NCI-H1417 treated with DMSO at 0.1 percent for 48 hours (cell line): Measurements from ENCODE around the gene RAB4B.
"Not testable (repeated sequence)": the region's sequence is repeated elsewhere in the genome, so short reads cannot be mapped to it uniquely, and the experiment has no call there.

ENCODE experiments used
- DNase-seq: peaks from one replicate; lab custom pipeline; 2025; lab: John Stamatoyannopoulos, UW

Gene RAB4B, protein sequence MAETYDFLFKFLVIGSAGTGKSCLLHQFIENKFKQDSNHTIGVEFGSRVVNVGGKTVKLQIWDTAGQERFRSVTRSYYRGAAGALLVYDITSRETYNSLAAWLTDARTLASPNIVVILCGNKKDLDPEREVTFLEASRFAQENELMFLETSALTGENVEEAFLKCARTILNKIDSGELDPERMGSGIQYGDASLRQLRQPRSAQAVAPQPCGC

DNA sequence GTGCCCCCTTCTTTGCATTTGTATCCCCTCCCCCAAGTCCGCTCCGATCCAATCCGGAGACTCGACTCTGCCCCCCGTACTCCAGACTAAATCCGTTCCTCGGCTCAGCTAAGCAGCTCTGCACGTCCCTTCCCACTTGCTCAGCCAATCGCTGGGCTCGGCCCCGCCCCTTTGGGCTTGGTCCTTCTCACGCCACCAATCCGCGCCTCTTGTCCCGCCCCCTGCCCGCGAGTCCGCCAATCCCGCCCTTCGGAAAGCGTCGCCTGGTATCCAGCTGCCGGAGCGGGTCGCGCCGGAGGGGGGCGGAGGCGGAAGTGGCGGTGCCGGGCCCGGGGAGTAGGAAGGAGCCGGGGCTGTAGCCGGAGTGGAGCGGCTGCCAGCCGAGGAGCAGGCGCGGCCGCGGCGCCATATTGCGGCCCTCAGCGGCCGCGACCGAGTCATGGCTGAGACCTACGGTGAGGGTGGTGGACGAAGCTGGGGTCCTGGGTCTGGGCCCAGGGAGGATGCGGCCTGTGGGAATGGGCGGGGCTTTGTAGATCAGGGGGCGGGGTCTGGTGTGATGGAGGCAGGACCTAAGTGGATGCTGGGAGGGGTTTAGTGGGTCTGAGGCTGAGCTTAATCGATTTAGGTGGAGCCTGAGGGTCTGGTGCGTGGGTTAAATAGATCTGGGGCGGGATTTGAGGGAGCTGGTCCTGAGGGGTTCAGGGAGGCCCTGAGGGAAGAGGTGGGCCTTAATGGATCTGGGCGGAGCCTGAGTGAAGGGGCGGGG lies at the start of gene RAB4B:
Gene RAB4B, plus strand, starts transcription at position 311 of the 769 bp plus-strand sequence. Its CDS starts 129 bp downstream, at position 440.
- peak; percentile 93 for DNase-seq

DNA sequence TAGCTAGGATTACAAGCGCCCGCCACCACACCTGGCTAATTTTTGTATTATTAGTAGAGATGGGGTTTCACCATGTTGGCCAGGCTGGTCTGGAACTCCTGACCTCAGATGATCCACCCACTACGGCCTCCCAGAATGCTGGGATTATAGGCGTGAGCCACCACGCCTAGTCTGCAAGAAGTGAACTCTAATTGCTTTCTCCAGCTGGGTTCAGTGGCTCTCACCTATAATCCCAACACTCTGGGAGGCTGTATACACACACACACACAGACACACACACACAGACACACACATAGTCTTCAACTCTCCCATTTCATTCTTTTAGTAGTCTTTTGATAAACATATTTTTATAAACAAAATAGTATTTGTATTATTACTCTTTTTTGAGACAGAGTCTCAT lies 48.0 kb upstream of the RAB4B start:
- DNase-seq: not testable (repeated sequence)

DNA sequence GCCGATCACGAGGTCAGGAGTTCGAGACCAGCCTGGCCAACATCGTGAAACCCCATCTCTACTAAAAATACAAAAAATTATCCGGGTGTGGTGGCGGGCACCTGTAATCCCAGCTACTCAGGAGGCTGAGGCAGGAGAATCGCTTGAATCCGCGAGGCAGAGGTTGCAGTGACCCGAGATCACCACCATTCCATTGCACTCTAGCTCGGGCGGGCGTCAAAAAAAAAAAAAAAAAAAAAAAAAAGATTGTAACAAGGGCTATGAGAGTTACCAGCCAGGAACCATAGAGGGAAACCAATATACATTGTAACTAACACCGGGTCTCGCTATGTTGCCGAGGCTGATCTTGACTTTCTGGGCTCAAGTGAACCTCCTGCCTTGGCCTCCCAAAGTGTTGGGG lies 45.7 kb upstream of the RAB4B start:
- not testable (repeated sequence) for DNase-seq

- no peak for DNase-seq
These were observed 44.9 kb upstream of the RAB4B start for GRCh38 chr19:40733149-40733548.

GRCh38 chr19:40735013-40735771 lies 42.9 kb upstream of the RAB4B start:
- DNase-seq: no peak

DNA sequence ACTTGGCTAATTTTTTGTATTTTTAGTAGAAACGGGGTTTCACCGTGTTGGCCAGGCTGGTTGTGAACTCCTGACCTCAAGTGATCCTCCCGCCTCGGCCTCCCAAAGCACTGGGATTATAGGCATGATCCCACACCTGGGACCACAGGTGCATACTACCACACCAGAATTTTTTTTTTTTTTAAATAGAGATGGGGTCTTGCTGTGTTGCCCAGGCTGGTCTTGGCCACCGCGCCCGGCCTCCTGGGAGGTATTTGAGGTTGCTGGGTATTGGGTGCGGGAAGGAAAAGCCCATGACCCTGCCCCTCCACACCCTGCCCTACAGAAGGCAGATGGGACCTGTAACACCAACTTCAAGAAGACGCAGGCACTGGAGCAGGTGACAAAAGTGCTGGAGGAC lies 41.4 kb upstream of the RAB4B start:
- no peak for DNase-seq

DNA sequence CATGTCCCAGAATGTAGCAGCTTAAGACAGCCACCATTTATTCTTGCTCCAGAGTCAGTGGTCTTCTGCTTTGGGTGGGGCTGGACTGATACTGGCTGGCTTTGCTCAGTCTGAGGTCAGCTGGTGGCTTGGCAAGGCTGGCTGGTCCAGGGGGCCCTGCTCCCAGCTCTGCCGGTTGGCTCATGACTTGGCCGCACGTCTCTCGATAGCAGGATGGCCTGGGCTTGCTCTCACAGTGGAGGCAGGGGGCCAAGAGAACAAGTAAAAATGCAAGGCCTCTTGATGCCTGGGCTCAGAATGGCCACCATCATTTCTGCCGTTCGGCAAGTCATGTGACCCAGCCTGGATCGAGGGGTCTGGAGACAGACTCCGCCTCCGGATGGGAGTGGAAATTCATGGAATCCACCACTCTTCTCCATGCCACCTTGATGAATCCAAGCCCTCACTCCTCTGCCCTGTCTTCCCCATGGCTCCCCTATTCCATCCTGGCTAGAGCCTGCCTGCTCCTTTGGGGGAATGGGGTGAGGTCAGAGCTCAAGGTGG lies 40.9 kb upstream of the RAB4B start:
- no peak for DNase-seq

DNA sequence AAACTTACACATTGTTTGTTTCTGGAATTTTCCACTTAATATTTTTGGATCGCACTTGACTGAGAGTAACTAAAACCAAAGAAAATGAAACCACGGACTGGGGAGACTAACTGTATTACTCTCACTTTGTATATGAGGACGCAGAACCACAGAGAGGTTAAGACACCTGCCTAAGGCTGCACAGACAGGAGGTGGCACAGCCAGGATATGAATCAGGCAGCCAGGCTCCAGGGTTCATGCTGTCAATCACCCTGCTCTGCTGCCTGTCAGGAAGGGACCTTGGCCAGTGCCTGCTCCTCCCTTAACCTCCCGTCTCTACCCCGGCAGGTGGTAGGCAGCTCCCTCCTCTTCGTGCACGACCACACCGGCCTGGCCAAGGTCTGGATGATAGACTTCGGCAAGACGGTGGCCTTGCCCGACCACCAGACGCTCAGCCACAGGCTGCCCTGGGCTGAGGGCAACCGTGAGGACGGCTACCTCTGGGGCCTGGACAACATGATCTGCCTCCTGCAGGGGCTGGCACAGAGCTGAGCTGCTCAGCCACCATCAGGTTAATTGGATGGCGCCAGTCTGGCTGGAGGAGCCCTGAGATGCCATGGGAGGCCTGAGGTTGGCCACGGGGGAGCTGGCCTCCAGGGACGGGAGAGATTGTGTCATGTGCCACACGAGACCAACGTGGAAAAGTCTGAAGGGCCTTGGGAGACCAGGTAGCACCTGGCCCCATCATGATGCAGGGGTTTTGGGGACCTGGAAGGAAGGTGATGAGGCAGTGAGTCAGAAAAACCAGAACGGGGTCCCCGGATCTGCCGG lies 38.8 kb upstream of the RAB4B start:
- DNase-seq: no peak

DNA sequence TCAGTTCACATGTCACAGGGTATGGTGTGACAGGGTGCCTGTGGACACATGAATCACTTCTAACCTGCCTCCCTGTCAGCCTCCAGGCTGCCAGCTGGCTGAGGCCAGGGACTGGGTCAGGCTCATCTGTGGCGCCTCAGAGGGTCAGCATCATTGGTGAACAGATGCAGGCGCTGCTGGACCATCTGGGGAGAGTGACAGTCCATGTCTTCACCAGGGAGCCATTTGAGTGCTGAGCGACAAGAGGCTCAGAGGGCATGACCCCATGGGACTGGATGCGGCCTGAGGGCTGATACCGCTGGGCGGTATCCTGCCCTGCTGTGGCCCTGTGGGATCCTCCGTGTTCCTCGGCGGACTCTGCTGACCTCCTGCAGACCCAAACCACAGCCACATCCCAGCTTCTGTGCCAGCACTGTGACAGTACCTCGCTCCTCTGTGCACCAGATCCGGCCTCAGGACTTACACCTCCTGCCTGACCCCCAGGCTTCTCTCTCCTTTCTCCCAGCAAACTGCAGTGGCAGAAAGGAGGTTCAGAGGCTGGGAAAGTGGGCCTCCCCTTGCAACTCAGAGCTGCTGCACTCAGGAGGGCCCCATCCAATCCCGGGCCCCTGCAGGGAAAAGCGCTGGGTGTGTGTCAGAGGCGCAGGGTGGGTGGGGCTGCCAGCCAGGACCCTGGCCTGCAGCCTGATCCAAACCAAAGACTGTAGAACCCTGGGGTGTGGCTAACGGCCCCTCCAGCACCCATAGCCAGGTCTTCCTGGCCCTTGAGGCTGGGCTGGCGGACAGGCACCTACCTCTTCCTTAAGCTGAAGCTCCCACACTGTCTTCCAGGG lies 38.0 kb upstream of the RAB4B start:
- DNase-seq: no peak

DNA sequence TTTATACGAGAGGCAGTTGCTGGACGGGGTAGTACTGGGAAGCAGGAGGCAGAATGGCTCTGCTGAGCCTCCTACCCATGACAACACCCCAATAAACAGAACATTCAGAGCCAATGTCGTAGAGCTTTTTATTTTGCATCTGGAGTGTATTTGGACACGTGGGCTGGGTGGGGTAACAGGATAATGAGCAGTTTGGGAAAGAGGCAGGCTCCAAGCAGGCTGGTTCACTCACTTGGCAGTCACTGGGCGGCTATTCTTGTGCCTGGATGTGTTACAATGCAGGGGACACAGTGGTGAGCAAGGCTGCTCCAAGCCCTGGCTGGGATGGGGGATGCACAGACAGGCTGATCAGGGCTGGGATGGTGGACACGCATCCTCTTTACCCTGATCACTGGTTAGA lies 37.3 kb upstream of the RAB4B start:
- DNase-seq: no peak

DNA sequence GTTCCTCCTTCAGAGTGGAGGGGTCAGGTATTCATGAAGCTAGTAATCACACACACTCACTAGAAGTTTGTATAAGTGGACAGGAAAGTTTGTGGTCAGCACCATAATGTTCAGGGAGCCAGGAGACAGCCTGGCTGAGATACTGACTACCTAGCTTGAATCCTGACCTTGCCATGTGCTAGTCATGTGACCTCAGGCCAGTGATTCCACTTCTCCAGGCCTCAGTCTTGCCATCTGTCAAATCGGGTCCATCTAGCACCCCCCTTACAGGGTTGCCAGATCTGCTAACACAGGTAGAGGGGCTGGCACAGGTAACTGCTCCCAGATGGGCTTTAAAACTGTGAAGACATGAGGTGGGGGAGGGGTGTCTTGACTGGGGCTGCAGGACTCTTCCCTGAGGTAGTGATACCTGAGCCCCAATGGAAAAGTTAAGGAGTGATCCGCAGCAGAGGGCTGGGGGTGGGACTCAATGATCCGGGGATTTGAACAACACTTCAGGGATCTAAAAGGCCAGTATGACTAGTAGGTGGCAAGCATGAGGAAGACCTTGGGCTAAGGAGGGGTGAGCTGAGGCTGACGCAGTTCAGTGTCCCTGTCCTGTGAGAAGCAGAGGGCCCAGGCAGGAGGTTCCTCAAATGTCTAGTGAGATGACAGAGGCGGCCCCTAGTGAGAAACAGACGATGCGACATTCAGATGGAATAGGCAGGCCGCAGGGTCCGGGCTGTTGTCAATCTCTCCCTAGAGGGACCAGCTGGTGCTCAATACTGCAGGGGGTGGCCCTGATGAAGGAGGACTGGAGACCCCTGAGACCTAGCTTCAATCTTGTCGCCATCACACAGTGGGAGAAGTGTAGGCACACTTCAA lies 36.3 kb upstream of the RAB4B start:
- no peak for DNase-seq

DNA sequence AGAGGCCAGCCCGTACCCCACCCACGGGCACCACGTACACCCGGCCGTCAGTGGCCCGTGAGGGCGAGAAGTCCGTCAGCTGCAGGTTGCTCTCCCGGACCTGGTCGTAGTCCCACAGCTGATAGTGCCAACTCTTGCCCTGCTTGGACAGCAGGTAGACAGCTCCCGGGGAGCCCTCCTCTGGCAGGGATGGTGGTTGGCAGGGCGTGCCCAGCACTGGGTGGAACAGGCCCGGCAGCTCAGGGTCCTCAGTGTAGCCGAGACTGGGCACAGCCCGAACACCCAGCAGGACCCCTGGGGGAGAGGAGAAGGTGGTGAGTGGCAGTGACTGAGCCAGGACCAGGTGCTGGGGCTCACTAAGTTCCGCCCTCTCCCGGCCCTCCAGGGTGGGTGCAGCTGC lies 35.6 kb upstream of the RAB4B start:
- no peak for DNase-seq

DNA sequence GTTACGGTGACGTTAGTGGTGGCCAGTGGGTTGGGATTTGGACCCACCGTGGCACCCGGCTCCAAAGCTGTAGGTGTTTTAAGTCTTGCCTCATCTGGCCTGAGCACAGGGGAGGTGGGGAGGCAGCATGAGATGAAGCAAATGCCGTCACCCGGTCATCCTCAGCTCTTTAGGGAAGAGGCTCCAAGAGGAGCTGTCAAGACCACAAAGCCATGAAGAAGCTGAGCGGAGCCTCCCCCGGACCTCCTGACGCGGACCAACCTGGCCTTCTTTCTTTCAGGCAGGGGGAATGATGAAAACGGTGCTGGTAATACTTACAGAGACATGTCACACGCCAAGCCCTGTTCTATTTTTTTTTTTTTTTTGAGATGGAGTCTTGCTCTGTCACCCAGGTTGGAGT lies 35.2 kb upstream of the RAB4B start:
- DNase-seq: no peak

- DNase-seq: no peak
These were observed 34.1 kb upstream of the RAB4B start for GRCh38 chr19:40743926-40744325.

DNA sequence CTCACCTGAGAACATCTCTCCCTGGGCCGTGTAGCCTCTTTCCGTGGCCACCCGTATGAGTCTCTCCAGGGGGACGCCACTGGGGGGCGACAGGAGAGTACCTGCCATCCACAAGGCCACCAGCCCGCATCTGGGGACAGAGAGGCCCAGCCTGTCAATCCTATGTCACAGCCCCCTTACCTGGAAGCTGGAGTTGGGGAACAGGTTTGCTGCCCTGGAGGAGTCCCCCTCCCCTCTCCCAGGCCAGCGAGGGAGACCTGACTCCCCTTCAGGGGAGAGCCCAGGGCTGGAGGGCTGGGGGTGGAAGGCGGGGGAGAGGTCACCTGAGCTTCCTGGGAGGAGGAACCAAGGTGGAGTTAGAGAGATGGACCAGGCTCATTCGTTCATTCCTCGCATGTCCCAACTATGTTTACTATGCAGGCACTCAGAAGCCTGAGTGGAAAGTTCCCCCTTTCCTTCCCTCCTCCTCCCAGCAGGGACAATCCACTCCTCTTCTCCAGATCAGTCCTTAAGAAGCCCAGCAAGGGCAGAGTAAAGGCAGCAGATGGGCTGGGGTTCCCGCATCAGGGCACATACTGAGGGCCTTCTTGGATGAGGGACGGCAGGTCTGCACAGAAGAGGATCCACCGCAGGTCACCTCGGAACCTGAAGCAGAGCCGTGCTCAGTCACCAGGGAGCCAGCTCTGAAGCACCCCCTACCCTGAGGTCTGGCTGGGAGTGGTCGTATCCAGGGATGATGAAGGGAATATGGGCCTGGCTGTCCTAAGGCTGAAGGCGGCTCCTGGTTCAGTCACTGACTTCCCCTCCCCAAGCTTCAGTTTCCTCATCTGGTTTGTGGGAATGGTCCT lies 33.3 kb upstream of the RAB4B start:
- DNase-seq: no peak

DNA sequence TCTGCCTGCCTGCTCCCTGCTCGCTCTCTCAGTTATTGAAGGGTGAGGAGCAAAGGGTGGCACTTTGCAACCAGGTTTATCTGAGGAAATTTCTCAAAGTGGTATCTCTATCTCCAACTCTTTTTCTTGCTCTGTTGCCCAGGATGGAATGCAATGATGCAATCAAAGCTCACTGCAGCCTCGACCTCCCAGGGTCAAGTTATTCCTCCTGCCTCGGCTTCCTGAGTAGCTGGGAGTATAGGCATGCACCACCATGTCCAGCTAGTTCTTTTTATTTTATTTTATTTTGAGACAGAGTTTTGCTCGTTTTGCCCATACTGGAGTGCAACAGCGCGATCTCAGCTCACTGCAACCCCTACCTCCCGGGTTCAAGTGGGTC lies 32.7 kb upstream of the RAB4B start:
- DNase-seq: no peak

GRCh38 chr19:40747536-40747935 lies 30.5 kb upstream of the RAB4B start:
- no peak for DNase-seq

- peak; percentile 95 for DNase-seq
These were observed 27.8 kb upstream of the RAB4B start, which contains the start of gene ACTMAP for GRCh38 chr19:40750058-40750873. Gene ACTMAP, minus strand, starts transcription at chr19:40750477. Its CDS starts 674 bp downstream, at chr19:40749803.
